Endothelial cell of umbilical vein (primary cell): ENCODE results near the gene MDH1. TPM values are rescaled to one million over a fixed set of nuclear protein-coding genes. Genes with fewer than 3 reads are reported as not detected.

Experiments used
- BruUV-seq: library from RNA; stranded (reverse); fragments of 400-500 nt; replicated peaks from 2 replicates; lab custom pipeline; 2021; lab: Mats Ljungman, UMichigan
- CTCF ChIA-PET: fragments of 300-600, 350-600 bp; sonication (Branson Sonifier 250); formaldehyde crosslinking; loops from one replicate; lab custom pipeline; 2021; ENCODE audit warnings: antibody characterized with exemption, inconsistent platforms; lab: Charles Lee
- POLR2A ChIA-PET: fragments of 300-600, 350-600 bp; sonication (Branson Sonifier 250); formaldehyde crosslinking; loops from one replicate; lab custom pipeline; 2021; ENCODE audit warnings: antibody characterized with exemption, inconsistent platforms; lab: Charles Lee
- DNase-seq: peaks from one replicate; pipeline ENCODE4 v3.0.0-alpha.2; 2011; ENCODE audit warnings: low read depth, low spot score
- FAIRE-seq: peaks from 2 replicates; lab custom pipeline; 2011; peaks lifted over from hg19 to GRCh38; lab: Jason Lieb, UNC
- H2AFZ ChIP-seq: 2 replicates; pipeline ENCODE4 v1.6.0; 2012; ENCODE audit warnings: low read depth, low read length, control low read depth, inconsistent platforms
- H3K27ac ChIP-seq: 2 replicates; pipeline ENCODE4 v1.5.1; 2011; ENCODE audit warnings: low read depth, mild to moderate bottlenecking, control low read depth, low read length, moderate library complexity; ENCODE audit not compliant: insufficient read depth
- H3K27me3 ChIP-seq, 2 experiments: 2 replicates each; pipeline versions ENCODE4 v1.6.0 to v1.6.1; 2011; ENCODE audit warnings: low read length in 2 of 2, mixed read lengths in 1 of 2; ENCODE audit not compliant: control insufficient read depth in 2 of 2, insufficient read depth in 2 of 2
- H3K36me3 ChIP-seq, 2 experiments: 2 replicates in 1 of 2; 3 replicates in 1 of 2; pipeline ENCODE4 v1.5.1; 2011; ENCODE audit warnings: low read length in 2 of 2, mild to moderate bottlenecking in 1 of 2, moderate library complexity in 1 of 2; ENCODE audit not compliant: control insufficient read depth in 2 of 2, insufficient read depth in 2 of 2; ENCODE audit errors: extremely low read depth in 1 of 2
- H3K4me1 ChIP-seq: 3 replicates; pipeline ENCODE4 v1.5.1; 2011; ENCODE audit warnings: mild to moderate bottlenecking, low read length; ENCODE audit not compliant: control insufficient read depth, insufficient read depth; ENCODE audit errors: extremely low read depth
- H3K4me2 ChIP-seq: 2 replicates; pipeline ENCODE4 v1.6.1; 2011; ENCODE audit warnings: low read length, control low read depth, mixed read lengths; ENCODE audit not compliant: insufficient read depth
- H3K4me3 ChIP-seq, 3 experiments: fragments of 200-600 bp in 1 of 3; sonication (generic), shearing (Covaris generic) in 1 of 3; replicated peaks in 1 of 3; 2 replicates each; pipeline ENCODE4 v1.5.1; 2011 to 2016; ENCODE audit warnings: control low read depth in 3 of 3, low read length in 3 of 3, mild to moderate bottlenecking in 2 of 3, inconsistent platforms in 1 of 3, low read depth in 1 of 3, moderate library complexity in 1 of 3; ENCODE audit not compliant: insufficient read depth in 1 of 3
- H3K79me2 ChIP-seq: 2 replicates; pipeline ENCODE4 v1.6.0; 2012; ENCODE audit warnings: low read length, inconsistent platforms; ENCODE audit not compliant: control insufficient read depth, insufficient read depth
- H3K9ac ChIP-seq: replicated peaks from 2 replicates; pipeline ENCODE3; 2011; ENCODE audit warnings: low read length, control low read depth; ENCODE audit not compliant: insufficient read depth; ENCODE audit errors: extremely low read depth
- H3K9me1 ChIP-seq: replicated peaks from 3 replicates; pipeline ENCODE4 v1.6.0; 2011; ENCODE audit warnings: mild to moderate bottlenecking, low read length; ENCODE audit not compliant: control insufficient read depth, insufficient read depth; ENCODE audit errors: extremely low read depth
- H3K9me3 ChIP-seq: replicated peaks from 2 replicates; pipeline ENCODE4 v1.5.1; 2012; ENCODE audit warnings: low read length, inconsistent platforms; ENCODE audit not compliant: control insufficient read depth, insufficient read depth
- H4K20me1 ChIP-seq: replicated peaks from 2 replicates; pipeline ENCODE3; 2011; ENCODE audit warnings: mild to moderate bottlenecking, low read length; ENCODE audit not compliant: control insufficient read depth, insufficient read depth; ENCODE audit errors: extremely low read depth
- CTCF ChIP-seq, 2 donors: IDR thresholded peaks; 1 replicate in 1 of 2; 2 replicates in 1 of 2; pipeline ENCODE4 v1.5.1; 2011; ENCODE audit warnings: low read length in 2 of 2, mild to moderate bottlenecking in 2 of 2, moderate library complexity in 2 of 2, control low read depth in 1 of 2, inconsistent platforms in 1 of 2, low read depth in 1 of 2; ENCODE audit not compliant: insufficient read depth in 1 of 2; ENCODE audit errors: extremely low read depth in 1 of 2
- EZH2 ChIP-seq: IDR thresholded peaks from 2 replicates; pipeline ENCODE4 v1.6.1; 2012; ENCODE audit warnings: borderline replicate concordance, low read depth, mild to moderate bottlenecking, moderate library complexity, low read length, inconsistent platforms; ENCODE audit not compliant: severe bottlenecking
- FOS ChIP-seq: IDR thresholded peaks from 2 replicates; pipeline ENCODE4 v1.6.1; 2011; ENCODE audit warnings: mild to moderate bottlenecking, low read length, moderate library complexity, borderline replicate concordance; ENCODE audit not compliant: insufficient read depth
- GATA2 ChIP-seq: IDR thresholded peaks from 2 replicates; pipeline ENCODE4 v1.7.0; 2011; ENCODE audit warnings: low read depth, mild to moderate bottlenecking, moderate library complexity, mixed read lengths, low read length; ENCODE audit not compliant: insufficient read length, insufficient read depth
- JUN ChIP-seq: IDR thresholded peaks from 2 replicates; pipeline ENCODE4 v1.6.1; 2011; ENCODE audit warnings: borderline replicate concordance, low read depth; ENCODE audit not compliant: insufficient read length, insufficient read depth
- MAX ChIP-seq: IDR thresholded peaks from 2 replicates; pipeline ENCODE4 v1.6.1; 2011; ENCODE audit not compliant: insufficient read depth, insufficient read length
- MYC ChIP-seq: IDR thresholded peaks from one replicate; pipeline ENCODE4 v1.6.1; 2011; ENCODE audit warnings: mild to moderate bottlenecking, low read depth, low read length
- POLR2A ChIP-seq: IDR thresholded peaks from 2 replicates; pipeline ENCODE4 v1.6.1; 2012; ENCODE audit warnings: low read depth, mild to moderate bottlenecking, control low read depth, low read length
- POLR2AphosphoS5 ChIP-seq: IDR thresholded peaks from 2 replicates; pipeline ENCODE4 v1.6.1; 2012; ENCODE audit warnings: low read depth, mild to moderate bottlenecking, control low read depth, low read length, moderate library complexity; ENCODE audit not compliant: insufficient read depth
- dilution Hi-C: fragments of 300-500 bp; cut with MboI; formaldehyde crosslinking; loops from one replicate; pipeline ENCODE4 v1.15.0; 2019; ENCODE audit warnings: low sequenced_read_pairs; ENCODE audit not compliant: extremely low pct_ligation_motif_present
- intact Hi-C: fragments of 100-400 bp; cut with micrococcal nuclease; formaldehyde crosslinking; loops from one replicate; pipeline ENCODE4 v1.10.0; 2022
- polyA plus RNA-seq, 4 experiments: library from polyadenylated mRNA; depleted of rRNA in 3 of 4; stranded (reverse) in 3 of 4; unstranded in 1 of 4; fragments of >200 nt; gene quantifications; 2 replicates each; pipeline versions ENCODE4 v1.2.1 to v1.2.3, GENCODE V29; 2011 to 2012; ENCODE audit warnings: missing spikeins in 1 of 4
- total RNA-seq: library from RNA; stranded (reverse); gene quantifications from 2 replicates; pipeline ENCODE4 v1.2.3, GENCODE V29; 2021

MDH1 gene
- total and polyA plus RNA-seq, 2 donors (not counting 3 experiments of a cell fraction or from before 2014, with no cell fraction given), result 107 to 121 TPM

- dilution Hi-C loops, result no loop called here
- no peaks in the 10 kb centered on the region for H4K20me1 ChIP-seq
- no peaks in the 10 kb centered on the region for H3K9me1 ChIP-seq
- no peaks in the 10 kb centered on the region for H3K27me3 ChIP-seq
- TF ChIP-seq MAX, result no peak
- no peak for TF ChIP-seq CTCF (IDR thresholded peaks at IDR 0.05; ENCODE audit: extremely low read depth in 1 of 2, insufficient read depth in 1 of 2, low read depth in 1 of 2, low read length in 2 of 2)
- H3K4me3 ChIP-seq, result no peak overlapping the region
- no peak overlapping the region for H2AFZ ChIP-seq
- POLR2A ChIA-PET, result interaction anchor here (0.8 kb wide), 1 partner anchor 12 kb away, joined by 3 read pairs; the partner anchor contains the start of gene WDPCP
- no TSS peak for BruUV-seq
- no peak overlapping the region for H3K27ac ChIP-seq
- no peak overlapping the region for H3K4me2 ChIP-seq
- DNase-seq (no peak), FAIRE-seq (no peak)
- no peaks in the 10 kb centered on the region for H3K36me3 ChIP-seq
- intact Hi-C loops, result no loop called here
- no peaks in the 10 kb centered on the region for H3K9me3 ChIP-seq
- no peaks in the 10 kb centered on the region for H3K79me2 ChIP-seq
- H3K4me1 ChIP-seq, result no peaks in the 10 kb centered on the region
- H3K9ac ChIP-seq, result no peak overlapping the region
- CTCF ChIA-PET, result no interaction called here
Measured at GRCh38 chr2:63576546-63576945, 12.2 kb upstream of the MDH1 start.

- no peaks in the 10 kb centered on the region for H4K20me1 ChIP-seq
- H2AFZ ChIP-seq, result no peak overlapping the region
- H3K4me1 ChIP-seq, result no peaks in the 10 kb centered on the region
- no peaks in the 10 kb centered on the region for H3K27me3 ChIP-seq
- H3K79me2 ChIP-seq, result no peaks in the 10 kb centered on the region
- H3K4me2 ChIP-seq, result no peak overlapping the region
- no peak overlapping the region for H3K4me3 ChIP-seq
- no peak for TF ChIP-seq FOS
- no peak for TF ChIP-seq MAX
- TF ChIP-seq JUN, result no peak
- TF ChIP-seq CTCF (IDR thresholded peaks at IDR 0.05; ENCODE audit: extremely low read depth in 1 of 2, insufficient read depth in 1 of 2, low read depth in 1 of 2, low read length in 2 of 2), result no peak
- TF ChIP-seq EZH2, result no peak
- no peak for TF ChIP-seq POLR2A
- TF ChIP-seq GATA2, result no peak
- no peak for TF ChIP-seq POLR2AphosphoS5
- no peak for TF ChIP-seq MYC
- POLR2A ChIA-PET, result no interaction called here
- intact Hi-C loops (no loop called here), dilution Hi-C loops (no loop called here)
- no peaks in the 10 kb centered on the region for H3K9me3 ChIP-seq
- H3K36me3 ChIP-seq, result no peaks in the 10 kb centered on the region
- H3K27ac ChIP-seq, result no peak overlapping the region
- BruUV-seq, result no TSS peak
- no peak for DNase-seq
- H3K9me1 ChIP-seq, result no peaks in the 10 kb centered on the region
- CTCF ChIA-PET, result interaction anchor here (0.7 kb wide), 1 partner anchor 10 kb away, joined by 3 read pairs; the partner anchor contains the start of gene MDH1
- FAIRE-seq, result no peak
- H3K9ac ChIP-seq, result no peak overlapping the region
Measured at GRCh38 chr2:63578767-63579166, 10.0 kb upstream of the MDH1 start.
